ENCODE results near the gene SEMA3B. TPM values are rescaled to one million over a fixed set of nuclear protein-coding genes. Genes with fewer than 3 reads are reported as not detected.

SEMA3B gene
- total RNA-seq, 1 experiment from 2014 or later = 7.3 TPM

- TF ChIP-seq NFE2L1 (CRISPR knock-in tag; IDR thresholded peaks at IDR 0.05) = no peak
- TF ChIP-seq E2F4 (CRISPR knock-in tag; IDR thresholded peaks at IDR 0.05; ENCODE audit: borderline replicate concordance, low read depth) = no peak
- TF ChIP-seq ZMAT4 (CRISPR knock-in tag; IDR thresholded peaks at IDR 0.05) = no peak
- no peak for TF ChIP-seq ZSCAN18 (CRISPR knock-in tag; IDR thresholded peaks at IDR 0.05)
- TF ChIP-seq PRRX2 (CRISPR knock-in tag; IDR thresholded peaks at IDR 0.05) = no peak
Observed at GRCh38 chr3:50258029-50258680, 10.8 kb upstream of the SEMA3B start (continued).

- H3K4me3 Mint-ChIP-seq = no peak overlapping the region
- DNase-seq (ENCODE audit: low spot score) (no peak), ATAC-seq (no peak)
- H3K27ac Mint-ChIP-seq = peak overlapping the region; percentile 38; the same call in 1 of the 2 replicates
- peaks cover 29% of the 10 kb centered on the region for H3K4me1 Mint-ChIP-seq
- CTCF ChIA-PET = interaction anchor here (0.6 to 7.6 kb wide), 15 partner anchors 8 to 152 kb away, joined by 3 to 151 read pairs (median 17); partner anchors contain the start of genes GNAI2, HYAL3, LSMEM2 and NAA80
- POLR2A ChIA-PET = interaction anchor here (0.7 to 1.6 kb wide), 2 partner anchors 23 to 1716 kb away, joined by 3 to 6 read pairs; partner anchors contain the start of genes ABHD14A and GNAI2
- TF ChIP-seq ZNF138 (CRISPR knock-in tag; conservative IDR thresholded peaks at IDR 0.05) (no peak), HMGXB4 (CRISPR knock-in tag; IDR thresholded peaks at IDR 0.05) (no peak), ARID4B (CRISPR knock-in tag; IDR thresholded peaks at IDR 0.05; ENCODE audit: borderline replicate concordance) (no peak), TEAD4 (CRISPR knock-in tag; IDR thresholded peaks at IDR 0.05) (no peak), E2F5 (CRISPR knock-in tag; IDR thresholded peaks at IDR 0.05) (no peak), MXD4 (CRISPR knock-in tag; IDR thresholded peaks at IDR 0.05; ENCODE audit: borderline replicate concordance) (no peak), ZNF121 (CRISPR knock-in tag; IDR thresholded peaks at IDR 0.05) (no peak)
- H3K36me3 Mint-ChIP-seq = peaks cover 16% of the 10 kb centered on the region
- H3K9me3 Mint-ChIP-seq = no peaks in the 10 kb centered on the region
- no peaks in the 10 kb centered on the region for H3K27me3 Mint-ChIP-seq (ENCODE audit: low read depth)
Observed at GRCh38 chr3:50258979-50259378, 10.0 kb upstream of the SEMA3B start.
